Stimulated activated CD4-positive, alpha-beta T cell treated with anti-CD3 and anti-CD28 coated beads, Interleukin-15, amount 100 ng/mL, for 48 hours (primary cell): ENCODE data around the gene KRTAP5-7.

ENCODE experiments used
- DNase-seq, 2 donors: peaks; one replicate each; pipeline ENCODE4 v3.0.0-alpha.2; 2020; ENCODE audit warnings: low read depth in 2 of 2

KRTAP5-7 gene

DNA sequence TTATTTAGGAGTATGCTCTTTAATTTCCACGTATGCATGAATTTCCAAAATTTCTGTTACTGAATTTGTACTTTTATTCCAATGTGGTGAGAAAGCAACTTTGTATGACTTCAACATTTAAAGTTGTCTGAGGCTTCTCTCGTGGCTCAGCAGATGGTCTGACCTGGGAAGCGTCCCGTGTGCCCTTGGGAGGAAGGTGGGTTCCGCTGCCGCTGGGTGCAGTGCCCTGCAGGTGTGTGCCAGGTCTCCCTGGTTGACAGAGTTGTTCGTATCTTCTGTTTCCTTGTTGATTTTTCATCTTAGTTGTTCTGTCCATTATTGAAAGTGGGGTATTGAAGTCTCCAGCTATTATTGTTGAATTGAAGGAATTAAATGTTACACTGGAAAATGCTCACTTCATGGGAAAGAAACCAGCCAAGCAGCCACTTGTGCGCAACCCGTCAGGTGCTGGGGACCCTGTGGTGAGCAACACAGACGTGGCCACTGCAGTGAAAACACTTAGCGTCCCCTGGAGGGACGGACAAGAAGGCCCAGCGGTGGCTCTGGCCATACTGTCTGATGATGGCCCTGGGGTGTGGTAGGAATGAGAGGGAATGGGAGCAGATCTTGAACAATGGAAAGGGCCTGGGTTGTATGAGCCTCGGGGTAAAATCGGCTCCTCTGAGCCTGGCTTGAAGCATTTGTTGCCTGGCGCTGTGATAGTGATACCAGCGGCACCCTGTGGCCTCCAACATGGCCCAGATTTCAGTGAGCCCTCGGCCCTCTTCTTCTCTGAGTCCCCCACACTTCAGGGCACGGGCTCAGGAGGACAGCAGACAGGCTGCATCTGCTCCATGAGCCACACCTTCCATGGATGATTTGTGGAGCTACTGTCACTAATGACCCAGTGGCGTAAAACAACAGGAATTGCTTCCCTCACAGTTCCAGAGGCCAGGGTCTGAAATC, 31.5 kb upstream of the KRTAP5-7 start:
- DNase-seq, result no peak

DNA sequence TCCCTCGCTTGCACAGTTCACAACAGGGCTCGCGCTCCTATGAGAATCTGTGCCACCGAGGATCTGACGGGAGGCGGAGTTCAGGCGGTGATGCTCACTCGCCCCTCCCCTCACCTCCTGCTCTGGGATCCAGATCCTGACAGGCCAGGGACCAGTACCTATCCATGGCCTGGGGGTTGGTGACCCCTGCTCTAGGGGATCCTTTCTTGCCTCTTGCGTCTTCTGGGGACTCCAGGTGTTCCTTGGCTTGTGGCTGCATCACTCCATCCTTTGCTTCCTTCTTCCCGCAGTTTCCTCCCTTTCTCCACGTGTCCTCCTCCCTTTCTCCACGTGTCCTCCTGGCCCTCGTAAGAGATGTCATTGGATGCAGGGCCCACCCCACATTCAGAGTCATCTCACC, 30.6 kb upstream of the KRTAP5-7 start:
- DNase-seq, result no peak

DNA sequence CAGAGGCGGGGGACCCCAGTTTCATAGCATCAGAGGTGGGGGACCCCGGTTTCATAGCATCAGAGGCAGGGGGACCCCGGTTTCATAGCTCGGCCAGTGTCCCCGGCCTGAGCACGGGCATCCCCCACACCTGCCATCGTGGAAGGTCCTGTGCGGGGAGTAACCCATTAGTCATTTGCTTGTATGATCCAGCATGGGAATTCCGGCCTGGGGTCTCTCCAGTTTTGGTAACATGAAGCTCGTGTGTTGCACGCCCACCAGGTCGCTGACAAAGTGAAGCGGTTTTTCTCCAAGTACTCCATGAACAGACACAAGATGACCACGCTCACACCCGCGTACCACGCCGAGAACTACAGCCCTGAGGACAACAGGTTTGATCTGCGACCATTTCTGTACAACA, 29.0 kb upstream of the KRTAP5-7 start:
- DNase-seq, result no peak

DNA sequence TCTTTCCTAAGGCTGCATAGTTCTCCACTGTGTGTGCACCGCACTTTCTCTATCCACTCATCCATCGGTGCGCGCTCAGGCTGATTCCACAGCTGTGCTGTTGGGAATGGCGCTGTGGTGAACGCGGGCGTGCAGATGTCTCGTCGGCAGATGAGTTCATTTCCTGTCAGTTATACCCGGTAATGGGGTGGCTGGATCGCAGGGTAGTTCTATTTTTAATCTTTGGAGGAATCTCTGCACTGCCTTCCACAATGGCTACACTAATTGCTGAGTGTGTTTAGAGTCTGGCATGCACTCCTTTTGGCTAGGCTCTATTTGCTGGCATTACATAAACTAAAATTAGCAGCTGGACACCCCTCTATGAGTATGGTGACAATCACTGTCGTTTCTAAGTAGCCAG, 27.9 kb upstream of the KRTAP5-7 start:
- no peak for DNase-seq

DNA sequence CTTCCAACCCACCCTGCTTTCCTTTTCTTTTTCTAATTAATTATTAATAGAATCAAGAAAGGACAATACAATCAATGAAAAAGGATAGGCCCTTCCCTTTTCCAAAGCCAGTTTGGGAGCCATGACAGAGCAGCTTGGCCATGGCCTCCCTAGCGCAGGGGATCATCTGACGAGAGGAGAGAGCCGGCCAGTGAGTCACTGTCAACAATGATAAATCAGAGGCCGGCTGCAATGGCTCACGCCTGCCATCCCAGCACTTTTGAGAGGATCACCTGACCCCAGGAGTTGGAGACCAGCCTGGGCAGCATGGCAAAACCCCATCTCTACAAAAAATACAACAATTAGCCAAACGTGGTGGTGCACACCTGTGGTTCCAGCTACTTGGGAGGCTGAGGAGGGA, 27.5 kb upstream of the KRTAP5-7 start:
- DNase-seq, result no peak

DNA sequence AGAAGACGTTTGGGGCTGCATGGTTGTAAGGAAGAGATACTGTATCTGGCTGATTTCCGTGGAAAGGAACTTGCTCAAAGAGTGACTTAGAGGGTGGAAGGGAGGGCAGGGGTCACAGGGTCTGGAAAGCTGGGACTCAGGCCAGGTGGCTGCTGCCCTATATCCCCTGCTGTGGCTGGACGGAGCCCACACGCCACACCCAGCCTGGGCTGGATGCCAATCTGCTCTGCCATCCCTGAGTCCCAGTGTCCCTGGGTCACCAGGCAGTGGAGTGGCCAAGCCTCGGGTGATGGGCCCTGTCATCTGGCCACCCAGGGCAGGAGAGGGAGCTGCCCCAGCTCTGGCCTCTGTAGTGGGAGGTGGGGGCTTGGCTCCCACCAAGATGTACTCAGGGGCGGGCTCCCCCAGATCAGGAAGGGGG, 26.5 kb upstream of the KRTAP5-7 start:
- no peak for DNase-seq

DNA sequence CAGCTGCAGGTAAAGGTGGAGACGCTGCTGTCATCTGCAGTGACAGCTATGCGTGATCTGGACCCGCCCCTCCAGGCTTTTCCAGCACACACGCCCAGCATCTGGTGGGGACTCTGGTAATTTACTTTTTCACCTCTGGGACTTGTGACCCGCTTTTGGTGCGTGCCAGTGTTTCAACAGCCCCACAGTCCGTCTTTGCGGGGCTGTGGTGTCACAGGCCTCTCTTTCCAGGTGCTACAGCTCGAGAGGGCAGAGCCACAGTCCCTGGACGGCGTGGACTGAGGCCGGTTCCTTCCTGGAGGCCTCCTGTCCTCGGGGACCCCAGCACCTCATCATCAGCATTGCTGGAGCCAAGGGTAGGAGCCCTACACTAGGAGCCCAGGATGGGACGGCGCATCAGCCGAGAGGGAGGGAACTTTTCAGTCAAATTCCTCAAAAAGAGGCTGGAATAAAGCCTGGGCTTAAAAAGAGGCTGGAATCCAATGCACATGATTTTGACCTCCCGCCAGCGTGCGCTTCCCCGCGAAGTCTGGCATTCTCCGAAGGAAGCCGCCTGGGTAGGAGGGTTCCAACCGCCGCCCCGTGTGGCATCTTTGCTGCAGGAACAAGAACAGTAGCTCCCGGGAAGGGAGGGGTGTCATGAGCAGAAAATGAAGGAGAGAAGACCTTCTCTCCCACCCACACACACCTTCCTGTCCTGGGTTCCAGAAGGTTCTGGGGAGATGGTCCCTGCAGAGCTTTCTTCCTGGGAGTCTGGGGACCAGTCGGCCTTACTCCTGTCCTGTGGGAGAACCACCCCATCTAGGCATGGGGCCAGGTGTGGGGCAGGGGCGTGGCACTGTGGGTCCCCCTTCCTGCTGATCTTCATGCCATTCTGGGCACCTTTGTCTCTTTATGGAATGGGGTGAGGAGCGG, 25.7 kb upstream of the KRTAP5-7 start:
- no peak for DNase-seq

DNA sequence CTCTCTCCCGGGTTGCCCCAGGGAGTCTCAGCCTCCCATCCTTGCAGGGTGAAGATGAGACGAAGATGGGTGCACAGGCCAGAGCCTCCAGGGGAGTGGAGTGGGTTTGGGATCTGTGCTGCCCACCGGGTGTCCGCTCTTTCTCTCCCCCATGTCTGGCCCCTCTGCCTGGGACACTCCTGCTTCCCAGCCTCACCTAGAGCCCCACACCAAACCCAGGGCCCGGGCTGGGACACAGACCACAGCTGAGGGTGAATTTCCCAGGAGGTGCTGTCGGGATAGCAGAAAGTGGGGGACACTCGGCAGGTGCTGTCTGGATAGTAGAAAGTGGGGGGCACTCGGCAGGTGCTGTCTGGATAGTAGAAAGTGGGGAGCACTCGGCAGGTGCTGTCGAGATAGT, 25.0 kb upstream of the KRTAP5-7 start:
- DNase-seq, result no peak

DNA sequence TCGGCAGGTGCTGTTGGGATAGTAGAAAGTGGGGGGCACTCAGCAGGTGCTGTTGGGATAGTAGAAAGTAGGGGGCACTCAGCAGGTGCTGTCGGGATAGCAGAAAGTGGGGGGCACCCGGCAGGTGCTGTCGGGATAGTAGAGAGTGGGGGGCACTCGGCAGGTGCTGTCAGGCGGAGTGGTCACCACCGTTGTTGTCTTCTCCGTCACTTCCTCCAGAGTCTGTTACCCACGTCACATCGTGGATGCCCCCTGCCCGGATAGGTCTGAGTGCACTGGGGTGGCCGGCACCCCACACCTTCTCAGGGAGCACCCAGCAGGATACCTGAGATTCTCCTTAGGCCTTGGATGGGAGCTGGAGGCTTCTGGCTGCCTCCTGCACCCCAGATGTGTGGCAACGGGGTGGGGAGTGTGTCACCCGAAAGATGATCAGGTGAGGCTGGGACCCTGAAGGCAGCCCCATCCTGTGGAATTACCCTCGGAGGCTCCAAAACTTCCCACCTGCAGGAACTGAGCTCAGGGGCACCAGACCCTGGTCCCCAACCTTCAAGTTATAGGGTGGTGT, 24.1 kb upstream of the KRTAP5-7 start:
- DNase-seq, result no peak

DNA sequence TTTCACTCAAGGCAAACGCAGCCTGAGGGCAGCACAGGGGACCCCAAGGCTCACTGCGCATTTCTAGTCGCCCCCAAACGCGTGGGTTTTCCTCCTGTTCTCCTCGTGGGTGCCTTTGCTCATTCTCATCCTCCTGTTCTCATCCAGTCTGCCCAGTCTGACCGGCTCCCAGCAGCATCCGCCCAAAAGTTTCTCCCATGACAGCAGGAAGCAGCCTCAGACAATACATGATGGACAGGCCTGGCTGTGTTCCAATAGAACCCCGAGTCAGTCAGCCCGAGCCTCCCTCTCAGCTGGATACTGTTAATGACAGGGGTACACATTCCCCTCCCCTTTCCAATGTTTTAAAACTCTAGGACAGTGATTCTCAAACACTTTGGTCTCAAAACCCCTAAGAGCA, 22.5 kb upstream of the KRTAP5-7 start:
- DNase-seq, result no peak

DNA sequence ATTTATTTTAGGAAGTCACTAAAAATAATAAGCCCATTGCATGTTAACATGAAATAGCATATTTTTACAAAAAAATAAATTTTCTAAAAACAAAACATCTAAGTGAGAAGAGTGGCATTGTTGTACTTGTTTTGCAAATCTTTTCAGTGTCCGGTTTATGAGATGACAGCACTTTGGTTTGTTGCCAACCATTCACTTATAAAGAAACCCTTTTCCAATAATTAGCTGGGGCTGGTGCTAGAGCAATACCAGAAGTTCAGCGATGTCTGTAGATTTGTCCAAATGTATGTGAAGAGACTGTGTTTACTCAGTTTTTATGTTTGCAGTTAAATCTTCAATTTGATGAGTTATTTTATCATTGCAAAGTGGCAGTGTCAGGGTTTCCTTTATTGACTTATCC, 22.1 kb upstream of the KRTAP5-7 start:
- DNase-seq, result no peak

DNA sequence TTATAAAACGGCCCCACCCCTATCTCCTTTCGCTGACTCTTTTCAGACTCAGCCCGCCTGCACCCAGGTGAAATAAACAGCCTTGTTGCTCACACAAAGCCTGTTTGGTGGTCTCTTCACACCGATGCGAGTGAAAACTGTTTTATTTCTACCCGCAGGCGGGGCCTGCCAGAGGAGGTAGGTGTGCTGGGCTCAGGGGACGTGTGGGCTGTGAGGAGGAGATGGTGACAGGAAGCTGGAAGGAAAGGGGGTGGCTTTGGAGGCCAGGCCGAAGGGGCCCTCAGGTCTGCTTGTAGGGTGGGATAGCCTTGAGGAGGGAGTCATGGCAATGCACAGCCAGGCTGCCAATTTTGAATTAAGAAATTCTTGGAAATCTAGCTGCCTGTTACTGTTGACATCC, 21.3 kb upstream of the KRTAP5-7 start:
- no peak for DNase-seq

DNA sequence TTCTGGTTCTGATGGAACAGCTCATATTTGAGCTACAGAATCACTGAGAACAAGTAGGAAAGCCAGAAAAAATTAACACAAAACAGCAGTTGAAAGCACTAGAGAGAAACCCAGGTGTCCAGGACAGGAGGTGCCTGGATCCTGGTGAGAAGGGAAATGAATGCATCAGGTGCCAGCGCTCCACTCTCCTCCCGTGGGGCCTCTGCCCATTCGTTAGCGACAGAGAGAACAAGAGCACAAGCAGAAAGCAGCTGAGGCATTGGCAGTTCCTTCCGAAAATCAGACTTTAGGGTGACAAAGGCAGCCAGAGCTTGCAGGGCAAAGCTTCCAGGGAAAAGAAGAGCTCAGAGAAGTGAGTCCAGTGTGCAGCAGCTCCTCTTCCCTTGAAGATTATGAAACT, 20.0 kb upstream of the KRTAP5-7 start:
- DNase-seq, result no peak

DNA sequence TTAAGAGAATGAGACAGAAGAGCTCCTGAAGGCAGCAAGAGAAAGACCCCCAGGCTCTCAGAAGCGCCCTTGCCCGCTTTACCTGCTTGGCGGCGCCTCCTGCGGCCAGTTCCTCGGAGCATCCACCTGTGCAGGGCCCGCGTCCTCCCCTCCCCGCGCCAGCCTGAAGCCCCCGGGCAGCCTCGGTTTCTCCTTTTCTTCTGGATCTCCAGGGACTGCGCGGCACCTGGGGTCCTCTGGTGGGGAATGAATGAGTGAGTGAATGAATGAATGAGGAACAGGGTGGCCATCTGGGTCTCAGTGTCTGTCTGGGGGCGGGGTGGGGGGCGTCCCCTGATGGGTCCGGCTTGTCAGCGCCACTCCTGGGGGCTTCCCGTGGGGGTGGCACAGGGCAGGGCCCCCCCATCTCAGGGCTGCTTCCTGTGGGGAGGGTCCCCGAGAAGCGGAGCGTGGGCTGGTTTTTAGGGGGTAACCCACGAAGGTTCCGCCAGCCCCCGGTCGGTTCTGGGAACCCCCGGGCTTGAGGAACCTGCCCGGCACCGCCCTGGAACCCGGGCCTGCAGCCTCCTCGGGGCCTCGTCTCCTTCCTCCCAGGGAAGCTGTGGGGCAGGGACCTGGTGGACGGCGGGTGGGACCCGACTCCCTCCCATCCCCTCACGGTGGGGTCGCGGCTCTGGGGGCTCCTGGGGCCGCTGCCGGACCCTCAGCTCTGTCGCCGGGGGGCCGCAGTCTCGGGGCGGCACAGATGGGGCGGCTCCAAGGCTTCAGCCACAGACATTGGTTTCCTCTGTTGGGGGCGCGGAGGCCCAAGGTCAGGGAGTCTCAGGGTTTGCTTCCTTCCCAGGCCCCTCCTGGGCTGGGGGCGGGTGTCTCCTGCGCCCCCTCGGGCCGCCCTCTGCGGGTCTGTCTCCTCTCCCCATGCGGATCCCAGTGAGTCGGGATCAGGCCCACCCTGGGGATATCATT, 8.3 kb upstream of the KRTAP5-7 start:
- DNase-seq, result no peak

DNA sequence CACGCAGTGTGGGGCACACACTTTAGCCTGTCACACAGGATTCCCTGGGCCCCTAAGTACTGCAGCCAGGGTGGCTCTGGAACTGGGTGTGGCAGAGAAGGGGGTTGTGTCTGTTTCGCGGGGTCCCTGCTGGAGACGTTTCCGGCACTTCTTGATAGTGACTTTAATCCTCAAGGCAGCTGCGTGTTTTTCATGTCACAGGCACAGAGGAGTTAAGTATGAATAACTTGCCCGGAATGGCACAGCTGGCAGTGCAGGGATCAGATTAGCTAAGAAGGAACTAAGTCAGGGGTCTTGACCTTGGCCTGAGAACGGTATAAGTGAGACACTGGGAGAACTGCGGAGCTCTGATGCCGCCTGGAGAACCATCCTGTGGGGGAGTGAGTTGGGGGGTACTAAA, 7.5 kb upstream of the KRTAP5-7 start:
- no peak for DNase-seq

DNA sequence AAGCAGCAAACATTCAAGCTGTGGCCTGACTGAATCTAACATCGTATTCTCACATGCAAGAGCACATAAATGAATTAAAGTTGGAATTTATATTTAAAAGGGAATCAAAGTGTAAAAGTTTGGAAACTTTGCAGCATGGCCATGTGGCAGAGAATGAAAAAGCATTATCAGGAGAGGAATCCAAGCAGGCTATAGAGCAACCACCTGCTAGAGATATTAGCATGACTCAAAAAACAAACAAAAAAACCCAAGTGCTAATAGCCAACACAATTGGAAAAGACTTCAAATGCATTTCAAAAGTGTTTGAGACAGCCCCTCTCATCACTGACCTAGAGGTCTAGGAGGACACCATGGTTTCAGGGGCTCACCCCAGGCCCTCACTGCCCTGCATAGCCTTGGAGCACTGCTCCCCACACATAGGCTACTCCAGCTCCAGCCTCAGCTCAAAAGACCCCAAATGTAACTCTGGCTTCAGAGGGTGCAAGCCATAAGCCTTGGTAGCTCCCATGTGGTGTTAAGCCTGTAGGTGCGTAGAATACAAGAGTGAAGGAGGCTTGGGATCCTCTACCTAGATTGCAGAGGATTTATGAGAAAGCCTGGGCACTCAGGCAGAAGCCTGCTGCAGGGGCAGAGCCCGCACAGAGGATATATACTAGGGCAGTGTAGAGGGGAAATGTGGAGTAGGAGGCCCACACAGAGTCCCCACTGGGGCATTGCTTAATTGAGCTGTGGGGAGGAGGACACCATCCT, 1.7 kb upstream of the KRTAP5-7 start:
- no peak for DNase-seq

DNA sequence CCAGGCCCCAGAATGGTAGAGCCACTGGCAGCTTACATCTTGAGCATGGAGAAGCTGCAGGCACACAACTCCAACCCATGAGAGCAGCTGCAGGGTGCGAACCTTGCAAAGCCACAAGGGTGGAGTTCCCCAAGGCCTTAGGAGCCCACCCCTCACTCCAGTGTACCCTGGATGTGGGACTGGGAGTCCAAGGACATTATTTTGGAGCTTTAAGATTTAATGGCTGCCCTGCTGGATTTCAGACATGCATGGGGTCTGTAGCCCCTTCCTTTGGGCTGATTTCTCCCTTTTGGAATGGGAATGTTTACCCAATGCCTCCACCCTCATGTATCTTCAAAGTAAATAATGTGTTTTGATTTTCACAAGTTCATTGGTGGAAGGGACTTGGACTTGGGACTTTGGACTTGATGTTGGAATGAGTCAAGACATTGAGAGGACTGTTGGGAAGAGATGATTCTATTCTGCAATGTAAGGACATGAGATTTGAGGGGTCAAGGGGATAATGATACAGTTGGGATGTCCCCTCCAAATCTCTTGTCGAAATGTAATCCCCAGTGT, 1.1 kb upstream of the KRTAP5-7 start:
- DNase-seq, result no peak

DNA sequence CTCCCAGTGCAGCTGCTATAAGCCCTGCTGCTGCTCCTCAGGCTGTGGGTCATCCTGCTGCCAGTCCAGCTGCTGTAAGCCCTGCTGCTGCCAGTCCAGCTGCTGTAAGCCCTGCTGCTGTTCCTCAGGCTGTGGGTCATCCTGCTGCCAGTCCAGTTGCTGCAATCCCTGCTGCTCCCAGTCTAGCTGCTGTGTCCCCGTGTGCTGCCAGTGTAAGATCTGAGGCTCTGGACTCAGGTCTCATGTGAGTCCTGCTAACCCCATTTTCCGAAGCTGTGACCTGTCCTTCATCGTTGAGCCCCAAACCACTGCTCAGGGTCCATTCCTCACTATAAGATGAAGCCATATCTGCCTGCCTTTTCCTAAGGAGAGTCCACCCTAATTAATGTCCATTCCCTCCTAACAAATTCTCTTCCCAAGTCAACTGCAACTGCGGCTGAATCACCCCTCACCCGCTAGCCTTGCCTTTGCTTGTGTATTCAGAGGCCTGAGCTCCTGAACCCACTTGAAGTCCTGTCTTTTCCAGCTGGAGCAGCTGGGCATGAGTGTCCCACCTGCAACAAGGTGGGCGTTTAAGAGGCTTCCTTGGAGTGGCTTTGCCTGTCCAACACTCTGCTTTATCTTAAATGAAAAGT, 626 bp downstream of the KRTAP5-7 start:
- no peak for DNase-seq

DNA sequence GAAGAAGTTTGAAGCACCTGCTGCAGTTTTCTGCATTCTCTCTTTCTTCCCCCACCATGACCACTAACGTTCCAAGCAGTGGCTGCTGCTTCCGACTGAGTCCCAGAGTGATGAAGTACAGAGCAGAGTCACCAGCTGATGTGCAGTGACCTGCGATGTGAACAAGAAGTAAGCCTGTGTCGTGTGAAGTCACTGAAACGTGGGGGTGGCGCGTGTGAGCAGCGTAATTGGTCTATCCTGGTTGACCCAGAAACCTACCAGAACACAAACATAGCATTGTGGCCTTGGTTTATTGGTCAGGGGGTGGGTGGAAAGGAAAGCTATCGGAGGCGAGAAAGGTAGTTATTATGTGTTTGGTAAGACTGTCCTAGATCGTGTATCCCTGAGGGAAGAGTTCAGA, 3.5 kb downstream of the KRTAP5-7 start:
- no peak for DNase-seq
